BJ (cell line): ENCODE results near the gene USP31. TPM values are rescaled to one million over a fixed set of nuclear protein-coding genes. Genes with fewer than 3 reads are reported as not detected.

Experiments used
- CTCF ChIA-PET: fragments of 350-600 bp; formaldehyde crosslinking; extraction: SDS; loops from one replicate; lab custom pipeline; 2021; ENCODE audit warnings: antibody characterized with exemption, inconsistent platforms; lab: Yijun Ruan, JAX
- POLR2A ChIA-PET: fragments of 300-600 bp; sonication (Branson Sonifier 250); formaldehyde crosslinking; extraction: SDS; loops from one replicate; lab custom pipeline; 2021; ENCODE audit warnings: antibody characterized with exemption; lab: Charles Lee
- DNase-seq: peaks from one replicate; pipeline ENCODE4 v3.0.0-alpha.2; 2011; ENCODE audit warnings: low read depth
- H3K27me3 ChIP-seq: 2 replicates; pipeline ENCODE4 v1.6.0; 2011; ENCODE audit warnings: low read length; ENCODE audit not compliant: control insufficient read depth, insufficient read depth
- H3K36me3 ChIP-seq: 2 replicates; pipeline ENCODE4 v1.5.1; 2011; ENCODE audit warnings: low read length; ENCODE audit not compliant: control insufficient read depth, insufficient read depth
- H3K4me3 ChIP-seq: 2 replicates; pipeline ENCODE4 v1.5.1; 2011; ENCODE audit warnings: low read depth, mild to moderate bottlenecking, control low read depth, low read length
- CTCF ChIP-seq: IDR thresholded peaks from 2 replicates; pipeline ENCODE4 v1.5.1; 2011; ENCODE audit warnings: low read depth, mild to moderate bottlenecking, control low read depth, inconsistent platforms, low read length, moderate library complexity; ENCODE audit not compliant: insufficient read depth
- polyA plus RNA-seq: library from polyadenylated mRNA; depleted of rRNA; stranded (reverse); fragments of >200 nt; gene quantifications from 2 replicates; pipeline ENCODE4 v1.2.3, GENCODE V29; 2011

USP31 gene
- polyA plus RNA-seq, 1 experiment = 5.4 TPM

GRCh38 chr16:23114131-23114904 lies 34.9 kb downstream of the USP31 start:
- no peak for DNase-seq
- POLR2A ChIA-PET = no interaction called here
- Histone ChIP-seq H3K4me3 (no peak overlapping the region), H3K27me3 (no peaks in the 10 kb centered on the region), H3K36me3 (no peaks in the 10 kb centered on the region)
- TF ChIP-seq CTCF = no peak
- CTCF ChIA-PET = no interaction called here

- no peak for DNase-seq
- CTCF ChIA-PET = no interaction called here
- Histone ChIP-seq H3K4me3 (no peak overlapping the region), H3K27me3 (no peaks in the 10 kb centered on the region), H3K36me3 (no peaks in the 10 kb centered on the region)
- POLR2A ChIA-PET = no interaction called here
- TF ChIP-seq CTCF = no peak
Measured at GRCh38 chr16:23113185-23113584, 36.1 kb downstream of the USP31 start.

- DNase-seq = no peak
- CTCF ChIA-PET = no interaction called here
Measured at GRCh38 chr16:23110257-23110899, 38.9 kb downstream of the USP31 start.

GRCh38 chr16:23107936-23108335 lies 41.3 kb downstream of the USP31 start:
- TF ChIP-seq CTCF = no peak

More at GRCh38 chr16:23110257-23110899, 38.9 kb downstream of the USP31 start:
- POLR2A ChIA-PET = no interaction called here
- TF ChIP-seq CTCF = no peak
- H3K27me3 ChIP-seq = no peaks in the 10 kb centered on the region
- H3K4me3 ChIP-seq = no peak overlapping the region
- H3K36me3 ChIP-seq = no peaks in the 10 kb centered on the region; the same call in 1 of the 2 replicates

GRCh38 chr16:23107117-23107516 lies 42.1 kb downstream of the USP31 start:
- CTCF ChIA-PET = interaction anchor here (0.6 to 1.2 kb wide), 2 partner anchors 15 to 327 kb away, joined by 3 read pairs; no protein-coding TSS in a partner anchor

More at GRCh38 chr16:23107936-23108335, 41.3 kb downstream of the USP31 start:
- no peaks in the 10 kb centered on the region for H3K27me3 ChIP-seq
- CTCF ChIA-PET = interaction anchor here (0.6 to 1.2 kb wide), 2 partner anchors 16 to 326 kb away, joined by 3 read pairs; no protein-coding TSS in a partner anchor
- H3K36me3 ChIP-seq = peaks cover 2% of the 10 kb centered on the region
- no peak for DNase-seq
- POLR2A ChIA-PET = no interaction called here
- H3K4me3 ChIP-seq = no peak overlapping the region

More at GRCh38 chr16:23107117-23107516, 42.1 kb downstream of the USP31 start:
- Histone ChIP-seq H3K27me3 (no peaks in the 10 kb centered on the region), H3K36me3 (peaks cover 2% of the 10 kb centered on the region), H3K4me3 (no peak overlapping the region)
- no peak for DNase-seq
- POLR2A ChIA-PET = no interaction called here
- TF ChIP-seq CTCF = no peak
